ENCODE data around the gene CYREN.
"Not testable (repeated sequence)": the region's sequence is repeated elsewhere in the genome, so short reads cannot be mapped to it uniquely, and the experiment has no call there.

CYREN gene, protein sequence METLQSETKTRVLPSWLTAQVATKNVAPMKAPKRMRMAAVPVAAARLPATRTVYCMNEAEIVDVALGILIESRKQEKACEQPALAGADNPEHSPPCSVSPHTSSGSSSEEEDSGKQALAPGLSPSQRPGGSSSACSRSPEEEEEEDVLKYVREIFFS

DNA sequence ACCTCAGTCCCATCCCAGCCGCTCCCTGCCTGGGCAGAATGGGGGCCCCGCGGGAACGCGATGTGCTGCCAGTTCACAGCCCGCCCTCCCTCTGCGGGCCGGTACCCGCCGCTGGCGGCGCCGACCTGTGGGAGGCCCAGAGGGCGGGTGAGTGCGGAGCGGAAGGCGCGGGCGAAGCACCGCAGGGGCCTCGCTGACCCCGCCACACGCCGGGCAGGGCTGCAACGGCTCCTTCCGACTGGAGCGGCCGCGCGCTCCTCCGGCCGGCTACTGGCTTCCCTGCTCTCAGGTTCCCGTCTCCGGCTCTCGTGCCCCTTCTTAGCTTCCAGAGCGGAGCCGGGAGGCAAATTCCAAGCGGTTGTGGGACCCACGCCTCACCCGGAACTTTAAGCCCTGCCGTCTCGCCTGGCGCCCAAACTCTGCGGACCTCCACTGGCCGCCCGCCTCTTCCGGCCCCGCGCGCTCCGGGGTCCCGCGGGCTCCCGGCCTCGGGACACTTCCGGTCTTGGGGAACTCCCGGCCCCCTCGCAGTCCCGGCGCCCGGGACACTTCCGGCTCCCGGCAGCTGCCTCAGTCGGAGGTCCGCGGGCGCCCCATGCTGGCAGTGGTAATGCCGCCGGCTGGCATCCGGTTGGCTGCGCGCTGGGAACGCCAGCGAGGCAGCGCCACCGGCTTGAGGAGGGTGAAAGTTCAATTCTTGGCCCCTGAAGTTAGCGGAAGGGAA, at the start of gene CYREN:
TSS of gene CYREN (minus strand) at position 434 of the 724 bp plus-strand sequence. CDS start 1,785 bp downstream, outside the sequence.
- DNase-seq, result peak; percentile 84 to 91

- DNase-seq, result no peak
Measured at GRCh38 chr7:135217645-135218509, 47.4 kb upstream of the CYREN start.

GRCh38 chr7:135215698-135216097, 45.2 kb upstream of the CYREN start:
- no peak for DNase-seq

DNA sequence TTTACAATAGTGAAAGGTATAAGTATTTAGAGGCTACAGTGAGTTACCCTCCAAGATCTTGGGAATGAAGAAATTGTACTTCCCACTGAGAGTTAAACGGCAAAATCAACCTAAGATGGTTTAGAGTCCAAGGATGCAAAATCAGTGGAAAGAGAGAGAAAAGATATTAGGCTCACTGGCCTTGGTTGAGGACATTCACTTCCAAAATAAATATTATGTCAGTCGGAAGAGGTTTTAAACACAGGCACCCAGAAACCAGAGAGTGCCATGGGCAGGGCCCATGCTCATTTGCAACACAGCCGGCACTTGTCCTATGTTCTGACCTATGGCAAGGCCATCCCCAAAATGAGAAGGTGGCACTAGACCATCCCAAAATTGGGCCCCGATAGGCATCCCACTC, 44.7 kb upstream of the CYREN start:
- DNase-seq, result no peak

DNA sequence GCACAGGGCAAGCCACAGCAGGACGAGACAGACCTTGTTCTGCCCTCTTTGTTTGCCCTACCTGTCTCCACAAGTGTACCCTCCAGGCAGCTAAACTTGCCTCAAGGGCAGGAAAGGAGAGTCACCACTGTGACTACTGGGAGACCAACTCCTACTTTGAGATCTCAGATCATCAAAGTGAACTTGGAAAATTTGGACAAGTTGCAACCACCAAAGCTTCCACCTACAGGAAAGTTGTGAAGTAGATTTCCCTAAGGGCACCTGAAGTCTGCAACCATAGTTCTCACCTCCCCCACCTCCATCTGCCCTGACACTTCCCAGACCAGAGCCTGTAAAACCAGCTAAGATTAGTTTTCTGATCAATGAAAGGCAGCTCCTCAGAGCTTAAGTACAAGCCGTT, 43.3 kb upstream of the CYREN start:
- DNase-seq, result no peak

DNA sequence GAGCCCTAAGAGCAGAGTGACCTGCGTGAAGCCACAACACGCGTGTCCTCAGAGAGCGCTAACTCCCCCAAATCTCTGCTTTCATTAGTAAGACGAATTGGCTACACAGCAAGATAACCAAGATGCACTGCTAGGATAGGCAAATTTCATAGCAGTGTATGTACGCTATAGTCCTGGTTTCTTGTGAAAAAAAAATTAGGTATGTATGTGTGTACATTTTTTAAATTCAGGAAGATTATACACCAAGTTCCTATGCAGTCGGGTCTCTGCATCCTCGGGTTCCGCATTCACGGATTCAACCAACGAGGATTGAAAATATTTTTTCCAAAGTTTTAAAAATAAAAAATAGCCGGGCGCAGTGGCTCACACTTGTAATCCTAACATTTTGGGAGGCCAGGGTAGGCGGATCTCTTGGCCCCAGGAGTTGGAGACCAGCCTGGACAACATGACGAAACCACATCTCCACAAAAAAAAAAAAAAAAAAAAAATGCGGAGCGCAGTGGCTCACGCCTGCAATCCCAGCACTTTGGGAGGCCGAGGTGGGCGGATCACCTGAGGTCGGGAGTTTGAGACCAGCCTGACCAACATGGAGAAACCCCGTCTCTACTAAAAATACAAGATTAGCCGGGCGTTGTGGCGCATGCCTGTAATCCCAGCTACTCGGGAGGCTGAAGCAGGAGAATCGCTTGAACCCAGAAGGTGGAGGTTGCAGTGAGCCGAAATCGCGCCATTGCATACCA, 41.6 kb upstream of the CYREN start:
- not testable (repeated sequence) for DNase-seq

DNA sequence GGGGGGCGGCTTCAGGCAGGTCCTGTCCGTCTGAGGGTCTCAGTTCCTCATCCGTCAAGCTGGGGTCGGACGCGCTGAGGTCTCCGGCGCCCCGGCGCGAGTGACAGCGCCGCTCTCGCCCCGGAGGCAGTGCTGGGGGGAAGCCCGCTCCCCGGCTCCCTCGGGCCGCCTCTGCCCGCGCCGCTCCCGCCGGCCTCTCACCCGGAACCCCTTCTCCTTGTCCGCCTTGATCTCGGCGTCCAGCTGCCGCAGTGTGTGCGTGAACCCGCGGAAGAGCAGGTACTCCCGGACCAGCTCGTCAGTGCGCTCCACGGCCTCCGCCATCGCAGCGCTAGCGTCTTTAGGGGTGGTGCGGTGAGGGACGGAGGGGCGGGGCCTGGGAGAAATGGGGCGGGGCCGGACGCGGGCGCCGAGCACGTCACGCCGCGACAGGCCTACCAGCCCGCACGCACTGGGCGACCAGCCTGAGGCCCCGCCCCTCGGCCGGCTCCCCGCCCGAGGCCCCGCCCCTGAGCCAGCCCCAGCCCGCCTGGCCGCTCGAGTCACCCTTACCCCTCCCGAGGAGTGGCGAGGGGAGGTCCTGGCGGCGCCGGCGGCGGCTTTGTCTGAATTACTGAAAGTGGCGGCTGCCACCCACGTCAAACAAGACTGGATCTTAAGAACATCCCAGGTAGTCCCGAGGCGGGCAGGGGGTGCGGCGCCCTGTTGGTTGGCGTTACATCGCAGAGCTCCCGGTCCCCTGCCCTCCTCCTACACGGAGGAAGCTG, 40.9 kb upstream of the CYREN start, which contains the start of gene WDR91:
TSS of gene WDR91 (minus strand) at position 348 of the 767 bp plus-strand sequence. CDS start at position 324, 24 bp downstream.
- DNase-seq, result peak; percentile 74 to 80

DNA sequence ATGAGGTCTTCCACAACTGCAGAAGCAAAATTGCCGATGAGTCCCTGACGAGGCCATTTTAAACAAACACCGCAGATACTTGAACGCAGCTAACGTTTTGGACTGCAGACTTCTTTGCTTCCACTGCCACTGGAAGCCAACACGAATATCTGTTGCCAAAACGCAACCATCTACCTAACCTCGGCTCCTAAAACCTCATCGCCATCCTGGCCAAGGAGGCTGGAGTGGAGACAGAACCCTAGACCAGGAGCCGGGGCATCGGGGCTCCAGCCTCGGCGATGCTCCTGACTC, 40.3 kb upstream of the CYREN start:
- no peak for DNase-seq

DNA sequence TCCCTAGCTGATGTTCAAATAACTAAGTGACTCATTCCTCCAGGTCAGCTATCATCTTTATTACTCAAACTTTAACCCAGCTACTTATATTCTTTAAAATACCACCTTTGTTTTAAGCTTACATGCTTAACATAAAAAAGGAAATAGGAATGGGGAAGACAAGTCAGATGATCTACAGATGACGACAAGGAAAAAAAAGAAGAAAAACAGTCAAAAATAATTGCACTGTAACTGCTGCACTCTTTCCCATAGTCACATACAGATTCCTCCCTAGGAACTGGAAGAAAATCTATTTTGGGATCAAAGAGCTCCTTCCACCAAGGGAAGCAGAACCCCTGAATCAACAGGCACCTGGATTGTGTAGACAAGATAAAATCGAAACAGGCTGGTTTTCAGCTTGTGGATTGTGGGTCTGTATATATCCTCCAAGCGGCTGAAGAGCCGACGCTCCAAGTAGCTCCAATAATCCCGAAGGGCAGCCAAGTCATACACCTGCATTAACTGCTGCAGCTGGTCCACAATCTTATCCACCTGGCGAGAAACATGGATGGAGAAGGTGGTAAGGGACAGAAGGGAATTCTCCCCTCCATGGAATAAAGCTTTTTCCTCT, 38.8 kb upstream of the CYREN start:
- no peak for DNase-seq

DNA sequence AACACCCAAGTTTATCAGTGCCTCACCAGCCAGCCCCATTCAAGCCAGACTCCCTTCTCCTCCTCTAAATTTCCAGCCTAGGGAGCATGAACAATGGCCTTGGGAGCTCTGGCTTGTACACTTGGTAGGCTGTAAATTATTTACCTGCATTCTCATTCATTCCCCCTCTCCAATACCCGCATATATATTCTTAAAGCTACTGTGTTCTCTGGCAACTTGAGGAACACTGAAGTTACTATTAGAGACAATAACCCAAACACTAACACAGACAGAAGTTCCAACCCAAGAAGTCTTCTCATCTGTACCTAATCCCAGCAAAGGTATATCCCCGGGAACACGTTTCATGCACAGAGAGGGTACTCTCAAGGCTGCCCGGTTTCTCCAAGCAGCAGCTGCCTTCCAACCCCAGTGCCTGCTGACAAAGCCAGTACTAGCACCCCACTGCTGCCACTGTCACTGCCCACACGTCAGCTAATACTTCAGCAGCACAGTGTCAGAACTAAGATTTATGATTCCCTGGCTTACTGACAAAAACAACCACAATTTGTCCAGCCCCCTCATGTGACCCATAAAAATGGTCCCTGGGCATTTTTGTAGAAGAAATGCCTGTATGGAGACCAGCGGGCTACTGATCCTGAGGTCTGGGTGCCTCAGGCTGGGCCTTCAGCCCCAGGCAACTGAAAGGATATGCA, 37.7 kb upstream of the CYREN start:
- DNase-seq, result no peak

DNA sequence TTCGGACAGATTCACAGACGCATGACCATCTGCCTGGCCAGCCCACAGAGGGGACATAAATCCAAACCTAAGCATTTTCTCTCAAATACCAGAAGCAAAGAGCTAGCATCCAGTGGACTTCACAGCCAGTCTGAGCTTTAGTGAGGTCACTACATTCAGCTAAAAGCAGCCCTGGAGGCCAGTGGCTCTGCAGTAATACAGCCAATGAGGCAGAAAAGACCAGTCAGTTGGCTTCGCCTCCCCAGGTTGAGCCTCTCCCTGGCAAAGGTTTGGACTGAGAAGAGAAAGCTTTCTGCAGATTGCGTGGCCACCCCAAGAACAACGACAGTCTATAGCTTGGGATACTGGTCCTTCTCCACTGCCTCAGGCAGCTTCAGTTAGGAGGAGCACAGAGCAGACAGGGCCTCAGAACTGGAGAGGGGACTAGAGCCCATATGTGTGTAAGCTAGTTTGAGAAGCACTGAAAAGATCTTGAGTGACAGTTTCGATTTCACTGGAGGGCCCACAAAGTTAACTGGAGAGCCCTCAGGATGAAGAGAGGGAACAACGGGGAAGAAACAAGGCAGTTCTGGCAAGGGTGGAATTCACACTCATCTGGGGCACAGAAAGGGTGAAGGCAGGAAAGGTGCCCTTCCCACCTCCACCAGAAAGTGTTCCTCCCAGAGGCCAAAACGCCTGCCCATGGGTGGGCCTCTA, 37.0 kb upstream of the CYREN start:
- no peak for DNase-seq

DNA sequence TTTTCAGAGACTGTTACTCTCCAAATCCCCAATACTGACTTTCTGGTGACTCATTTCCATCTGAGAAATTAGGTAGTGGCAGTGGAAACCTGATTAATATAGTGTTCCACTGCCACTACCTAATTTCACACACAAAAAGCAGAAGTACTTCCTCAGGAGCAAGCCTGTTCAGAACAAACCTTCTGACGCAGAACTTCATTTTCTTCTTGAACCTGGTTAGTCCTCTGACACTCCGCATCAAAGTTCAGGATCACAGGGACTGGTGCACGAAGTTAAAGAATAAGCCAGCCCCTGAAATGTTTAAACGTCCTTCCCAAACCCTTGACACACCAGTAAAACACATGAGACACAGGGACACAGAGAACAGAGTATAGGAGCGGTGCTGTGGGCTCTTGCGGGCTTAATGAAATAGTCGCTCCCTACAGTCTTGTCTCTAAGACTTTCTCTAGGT, 36.5 kb upstream of the CYREN start:
- DNase-seq, result peak; percentile 32 to 43

DNA sequence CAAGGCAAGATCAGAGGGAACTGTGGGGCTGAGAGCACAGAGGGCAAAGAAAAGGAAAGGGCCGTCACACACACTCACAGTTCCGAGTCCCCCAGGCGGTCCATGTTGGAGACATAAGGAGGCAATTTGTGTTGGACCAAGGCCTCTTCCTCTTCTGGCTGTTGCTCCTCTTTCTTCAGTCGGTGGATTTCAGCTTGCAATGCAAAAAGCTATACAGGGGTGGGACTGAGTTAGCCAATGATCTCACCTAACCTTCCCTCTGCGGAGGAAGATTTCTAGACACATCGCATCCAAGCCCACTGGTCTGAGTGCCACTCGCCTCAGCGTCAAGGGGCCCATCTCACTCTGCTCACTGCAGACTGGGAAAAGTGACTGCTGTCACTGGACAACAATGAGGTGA, 35.3 kb upstream of the CYREN start:
- DNase-seq, result no peak

DNA sequence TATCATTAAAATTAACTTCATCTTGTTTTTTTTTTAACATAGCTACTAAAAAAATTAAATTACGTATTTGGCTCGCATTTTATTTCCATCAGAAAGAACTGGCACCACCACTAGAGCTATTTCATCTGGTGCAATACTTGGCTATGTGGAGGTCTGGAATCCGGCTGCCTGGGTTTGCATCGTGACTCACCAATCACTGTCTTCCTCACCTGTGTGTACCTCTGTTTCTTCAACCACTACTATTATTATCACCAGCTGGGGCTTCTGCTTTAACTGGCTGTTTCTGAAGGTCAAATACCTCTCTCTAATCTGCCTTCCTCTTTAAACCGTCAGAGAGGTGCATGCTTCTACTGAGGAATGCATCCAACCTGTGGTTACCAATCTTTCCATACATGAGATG, 34.4 kb upstream of the CYREN start:
- no peak for DNase-seq

DNA sequence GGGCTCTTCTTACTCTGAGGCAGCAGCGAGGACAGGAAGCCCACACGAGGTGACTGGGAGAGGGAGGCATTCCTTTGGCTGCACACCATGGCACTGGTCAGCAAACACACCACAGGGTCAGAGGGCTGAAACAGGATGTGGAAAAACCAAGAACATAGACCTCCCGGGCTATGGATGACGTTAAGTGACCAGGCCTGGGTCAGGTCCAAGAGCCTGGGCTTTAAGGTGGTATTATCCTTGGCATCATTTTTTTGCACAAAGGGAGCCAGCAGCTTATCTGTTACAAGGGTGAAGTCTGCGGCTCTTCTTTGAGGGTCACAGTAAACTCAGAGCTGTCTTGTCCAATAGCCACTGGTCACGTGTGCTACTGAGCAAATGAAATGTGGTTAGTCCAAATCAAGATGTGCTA, 33.8 kb upstream of the CYREN start:
- DNase-seq, result no peak

- DNase-seq, result no peak
Measured at GRCh38 chr7:135201350-135201749, 30.8 kb upstream of the CYREN start.

DNA sequence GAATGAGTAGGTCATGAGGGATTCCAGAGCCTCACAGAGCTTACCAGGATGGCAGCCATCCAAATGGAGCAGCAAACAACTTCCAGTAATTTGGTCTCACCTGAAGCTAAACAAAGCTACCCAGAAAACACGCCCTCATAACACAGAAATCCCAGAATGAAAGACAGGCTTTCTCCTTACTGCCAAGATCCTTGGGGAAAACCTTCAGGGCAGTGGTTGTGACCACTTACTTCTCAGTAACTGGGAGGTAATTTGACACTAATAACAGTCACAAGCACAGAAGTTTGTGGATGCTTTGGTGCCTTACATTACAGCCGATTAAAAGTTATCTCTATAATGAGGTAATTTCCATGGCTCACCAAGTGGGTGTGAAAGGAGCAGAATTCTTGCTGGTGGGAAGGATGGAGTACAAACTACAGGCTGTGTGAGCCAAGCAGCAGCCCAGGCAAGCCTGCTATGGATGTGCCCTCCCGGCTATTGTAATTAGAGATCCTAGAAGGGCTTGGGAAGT, 30.4 kb upstream of the CYREN start:
- DNase-seq, result no peak

DNA sequence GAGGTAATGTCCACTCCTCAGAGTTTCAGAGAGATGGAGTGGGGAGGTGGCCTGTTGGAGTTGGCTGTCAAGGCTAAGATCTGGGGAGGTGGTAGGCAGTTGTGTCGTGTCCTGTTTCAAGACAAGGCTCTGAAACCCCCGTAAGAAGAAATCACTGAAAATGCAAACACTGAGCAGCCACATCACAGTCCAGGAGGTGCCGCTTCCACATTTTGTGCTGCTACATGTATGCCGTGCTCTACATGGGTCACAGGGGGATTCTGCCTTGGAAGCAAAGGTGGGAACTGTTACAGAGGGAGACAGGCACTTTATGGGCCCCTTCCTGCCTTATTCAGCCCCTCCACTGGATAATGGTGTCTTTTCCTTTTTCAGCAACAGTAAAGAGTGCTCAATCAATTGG, 28.9 kb upstream of the CYREN start:
- no peak for DNase-seq

DNA sequence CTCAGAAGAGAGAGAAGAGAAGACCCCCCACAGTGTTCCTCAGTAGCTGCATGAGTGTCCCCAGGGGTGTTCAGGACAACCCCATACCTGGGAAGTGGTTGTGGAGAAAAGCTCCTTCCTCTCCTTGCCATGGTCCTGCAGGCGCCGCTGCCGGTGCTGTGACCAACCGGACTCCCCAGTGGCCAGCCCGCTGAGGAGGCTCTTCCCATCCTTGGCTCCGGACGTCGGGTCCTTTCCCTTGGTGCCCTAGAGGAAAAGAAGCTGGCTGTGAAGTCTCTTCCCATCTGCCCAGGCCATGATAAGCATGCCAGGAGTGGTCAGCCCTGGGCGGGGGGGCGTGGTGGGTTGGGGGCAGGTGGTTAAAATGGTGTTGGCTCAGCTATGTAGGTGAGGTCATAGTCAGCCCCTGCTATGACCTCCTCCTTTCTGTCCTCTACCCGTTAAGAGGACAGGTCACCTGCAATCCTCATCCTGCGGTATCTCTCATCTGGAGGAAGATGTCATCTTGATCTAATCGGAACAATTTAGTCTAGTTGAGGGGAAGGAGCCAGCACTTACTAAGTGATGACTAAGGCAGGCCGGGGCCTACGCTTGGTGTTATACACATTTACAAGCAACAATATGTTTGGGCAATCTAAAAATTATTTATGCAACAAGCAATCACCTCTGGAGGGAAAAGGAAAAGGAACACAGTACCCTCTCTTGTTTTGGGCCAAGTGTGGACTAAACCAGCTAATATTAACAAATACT, 27.6 kb upstream of the CYREN start:
- no peak for DNase-seq

GRCh38 chr7:135197343-135197742, 26.8 kb upstream of the CYREN start:
- no peak for DNase-seq
